A673 (cell line): ENCODE data around the gene DOCK10.

ENCODE experiments used
- CTCF ChIP-seq: fragments of 300-800, 200-600 bp; sonication (generic); conservative IDR thresholded peaks from 2 replicates; pipeline ENCODE4 v1.5.1; 2017; ENCODE audit warnings: low read depth, mild to moderate bottlenecking, antibody characterized with exemption, low read length, moderate library complexity, mixed read lengths
- EZH2 ChIP-seq: fragments of 200-600 bp; sonication (generic); IDR thresholded peaks from 2 replicates; pipeline ENCODE4 v1.6.1; 2017; ENCODE audit warnings: borderline replicate concordance, low read depth, mild to moderate bottlenecking, mixed read lengths, antibody characterized with exemption, low read length; ENCODE audit not compliant: poor library complexity, severe bottlenecking

- TF ChIP-seq CTCF (no peak), EZH2 (no peak)
Measured at GRCh38 chr2:224944707-224945547, 97.3 kb downstream of the DOCK10 start.
